NCI-H2107 treated with DMSO at 0.1 percent for 48 hours (cell line): ENCODE data around the gene SELENOV.

Experiments used
- DNase-seq: peaks from one replicate; lab custom pipeline; 2025; ENCODE audit not compliant: unreplicated experiment; lab: John Stamatoyannopoulos, UW

Gene SELENOV

GRCh38 chr19:39555883-39556282, 40.9 kb downstream of the SELENOV start:
- no peak for DNase-seq

- DNase-seq = peak; percentile 78
These were observed 43.1 kb downstream of the SELENOV start for GRCh38 chr19:39557811-39558623.

- DNase-seq = peak; percentile 78
These were observed 43.7 kb downstream of the SELENOV start for GRCh38 chr19:39558624-39559117.

- DNase-seq = no peak
These were observed 48.5 kb downstream of the SELENOV start for GRCh38 chr19:39563408-39563807.

GRCh38 chr19:39566064-39566463, 51.1 kb downstream of the SELENOV start:
- no peak for DNase-seq

GRCh38 chr19:39568604-39569003, 53.7 kb downstream of the SELENOV start:
- DNase-seq = no peak
